ENCODE data around the gene MGRN1. TPM values are rescaled to one million over a fixed set of nuclear protein-coding genes. Genes with fewer than 3 reads are reported as not detected.

The MGRN1 gene
- total RNA-seq, 1 donor: 34.3 TPM

- no peak overlapping the region for H3K4me3 ChIP-seq (ENCODE audit: low read depth, low read length)
- no peak for DNase-seq (ENCODE audit: low read depth)
- TF ChIP-seq CTCF (IDR thresholded peaks at IDR 0.05; ENCODE audit: insufficient read depth, low read length): no peak
Measured at GRCh38 chr16:4698321-4699045, 73.9 kb downstream of the MGRN1 start.

GRCh38 chr16:4699046-4699556 is 74.5 kb downstream of the MGRN1 start:
- DNase-seq (ENCODE audit: low read depth): no peak
- no peak overlapping the region for H3K4me3 ChIP-seq (ENCODE audit: low read depth, low read length)
- TF ChIP-seq CTCF (IDR thresholded peaks at IDR 0.05; ENCODE audit: insufficient read depth, low read length): no peak

- no peak for TF ChIP-seq CTCF (IDR thresholded peaks at IDR 0.05; ENCODE audit: insufficient read depth, low read length)
- no peak overlapping the region for H3K4me3 ChIP-seq (ENCODE audit: low read depth, low read length)
- no peak for DNase-seq (ENCODE audit: low read depth)
Measured at GRCh38 chr16:4700380-4700996, 75.9 kb downstream of the MGRN1 start.

- H3K4me3 ChIP-seq (ENCODE audit: low read depth, low read length): no peak overlapping the region
- no peak for TF ChIP-seq CTCF (IDR thresholded peaks at IDR 0.05; ENCODE audit: insufficient read depth, low read length)
- DNase-seq (ENCODE audit: low read depth): no peak
Measured at GRCh38 chr16:4700997-4701743, 76.5 kb downstream of the MGRN1 start.

- TF ChIP-seq CTCF (IDR thresholded peaks at IDR 0.05; ENCODE audit: insufficient read depth, low read length): no peak
- no peak overlapping the region for H3K4me3 ChIP-seq (ENCODE audit: low read depth, low read length)
- DNase-seq (ENCODE audit: low read depth): no peak
Measured at GRCh38 chr16:4701791-4702465, 77.3 kb downstream of the MGRN1 start.

GRCh38 chr16:4702466-4702808 is 77.8 kb downstream of the MGRN1 start:
- no peak for DNase-seq (ENCODE audit: low read depth)
- no peak overlapping the region for H3K4me3 ChIP-seq (ENCODE audit: low read depth, low read length)
- TF ChIP-seq CTCF (IDR thresholded peaks at IDR 0.05; ENCODE audit: insufficient read depth, low read length): no peak

All from fibroblast of the aortic adventitia (primary cell).